GM19099 (cell line): ENCODE measurements around the gene STX7.

ENCODE experiments used
- POLR2A ChIP-seq: IDR thresholded peaks from 3 replicates; pipeline ENCODE4 v1.6.1; 2011; ENCODE audit warnings: low read depth; ENCODE audit not compliant: insufficient read length; ENCODE audit errors: extremely low read depth

The STX7 gene

GRCh38 chr6:132512638-132513632, at the start of gene STX7:
Gene STX7 (minus strand): TSS chr6:132513116. CDS start chr6:132503530, 9,586 bp downstream.
- TF ChIP-seq POLR2A = peak; percentile 76

GRCh38 chr6:132552372-132552771, 39.5 kb upstream of the STX7 start, which contains the start of gene TAAR8:
Gene TAAR8 (plus strand): TSS chr6:132552672. CDS start chr6:132552693, 21 bp downstream.
- no peak for TF ChIP-seq POLR2A

- no peak for TF ChIP-seq POLR2A
Observed at GRCh38 chr6:132551214-132551613, 38.3 kb upstream of the STX7 start.

- no peak for TF ChIP-seq POLR2A
Observed at GRCh38 chr6:132548746-132549463, 36.0 kb upstream of the STX7 start.

- no peak for TF ChIP-seq POLR2A
Observed at GRCh38 chr6:132544826-132545225, 31.9 kb upstream of the STX7 start.

- TF ChIP-seq POLR2A = no peak
Observed at GRCh38 chr6:132537977-132538376, 25.1 kb upstream of the STX7 start, which contains the start of gene TAAR9. Gene TAAR9 (plus strand): TSS chr6:132538277. CDS start chr6:132538290, 13 bp downstream.

GRCh38 chr6:132537145-132537544, 24.2 kb upstream of the STX7 start:
- no peak for TF ChIP-seq POLR2A

GRCh38 chr6:132530293-132530974, 17.5 kb upstream of the STX7 start:
- TF ChIP-seq POLR2A = no peak

GRCh38 chr6:132527791-132528190, 14.9 kb upstream of the STX7 start:
- TF ChIP-seq POLR2A = no peak

GRCh38 chr6:132526461-132526860, 13.5 kb upstream of the STX7 start:
- no peak for TF ChIP-seq POLR2A

- no peak for TF ChIP-seq POLR2A
Observed at GRCh38 chr6:132525866-132526265, 12.9 kb upstream of the STX7 start.

GRCh38 chr6:132524646-132525045, 11.7 kb upstream of the STX7 start:
- no peak for TF ChIP-seq POLR2A

- TF ChIP-seq POLR2A = no peak
Observed at GRCh38 chr6:132520953-132521352, 8.0 kb upstream of the STX7 start.

GRCh38 chr6:132515386-132515785, 2.5 kb upstream of the STX7 start:
- no peak for TF ChIP-seq POLR2A

GRCh38 chr6:132513831-132514545, 1.1 kb upstream of the STX7 start:
- no peak for TF ChIP-seq POLR2A

- no peak for TF ChIP-seq POLR2A
Observed at GRCh38 chr6:132512342-132512637, 626 bp downstream of the STX7 start.
